PC-9 (cell line): ENCODE results near the gene SOAT2. TPM values are rescaled to one million over a fixed set of nuclear protein-coding genes. Genes with fewer than 3 reads are reported as not detected.

Experiments
- BruUV-seq: library from RNA; stranded (reverse); fragments of 400-500 nt; replicated peaks from 2 replicates; lab custom pipeline; 2021; lab: Mats Ljungman, UMichigan
- CTCF ChIA-PET: fragments of 300-600 bp; sonication (Branson Sonifier 250); formaldehyde crosslinking; loops from one replicate; lab custom pipeline; 2022; ENCODE audit warnings: antibody characterized with exemption; lab: Charles Lee
- POLR2A ChIA-PET: fragments of 300-600 bp; sonication (Branson Sonifier 250); formaldehyde crosslinking; loops from one replicate; lab custom pipeline; 2022; ENCODE audit warnings: antibody characterized with exemption; ENCODE audit not compliant: unreplicated experiment; lab: Charles Lee
- DNase-seq, 2 experiments: peaks; one replicate each; pipeline versions ENCODE4 v3.0.0 to v3.0.0-alpha.2; 2015 to 2022; ENCODE audit warnings: mixed read lengths in 1 of 2
- H2AFZ ChIP-seq: fragments of 200-600 bp; sonication (generic); 2 replicates; pipeline ENCODE4 v1.8.1; 2017; ENCODE audit warnings: antibody characterized with exemption
- H3F3A ChIP-seq: fragments of 200-600 bp; sonication (generic); 2 replicates; pipeline ENCODE4 v1.8.1; 2017; ENCODE audit warnings: antibody characterized with exemption, mild to moderate bottlenecking, low read depth; ENCODE audit not compliant: insufficient read depth
- H3K27ac ChIP-seq: fragments of 200-600 bp; sonication (generic); 2 replicates; pipeline ENCODE4 v1.6.1; 2016; ENCODE audit warnings: mixed run types
- H3K27me3 ChIP-seq: fragments of 200-600 bp; sonication (generic); 2 replicates; pipeline ENCODE4 v1.6.1; 2016; ENCODE audit warnings: low read depth, mixed run types; ENCODE audit not compliant: insufficient read depth
- H3K36me3 ChIP-seq: fragments of 200-600 bp; sonication (generic); 2 replicates; pipeline ENCODE4 v1.6.1; 2016; ENCODE audit warnings: low read depth, mixed run types
- H3K4me1 ChIP-seq: fragments of 200-600 bp; sonication (generic); replicated peaks from 2 replicates; pipeline ENCODE4 v1.6.1; 2016; ENCODE audit warnings: mixed run types; ENCODE audit not compliant: insufficient read depth
- H3K4me2 ChIP-seq: fragments of 200-600 bp; sonication (generic); 2 replicates; pipeline ENCODE4 v1.6.1; 2017; ENCODE audit warnings: mixed run types
- H3K4me3 ChIP-seq: fragments of 200-600 bp; sonication (generic); 2 replicates; pipeline ENCODE4 v1.6.1; 2016; ENCODE audit warnings: mixed run types
- H3K79me2 ChIP-seq: fragments of 200-600 bp; sonication (generic); 2 replicates; pipeline ENCODE4 v1.6.1; 2017; ENCODE audit warnings: low read depth, mixed run types
- H3K9me2 ChIP-seq: fragments of 200-600 bp; sonication (generic); 2 replicates; pipeline ENCODE4 v1.8.1; 2017; ENCODE audit warnings: mild to moderate bottlenecking; ENCODE audit not compliant: insufficient read depth
- H3K9me3 ChIP-seq: fragments of 200-600 bp; sonication (generic); 2 replicates; pipeline ENCODE4 v1.8.1; 2016; ENCODE audit warnings: low read depth; ENCODE audit not compliant: insufficient read depth
- H4K20me1 ChIP-seq: fragments of 200-600 bp; sonication (generic); 2 replicates; pipeline ENCODE4 v1.8.1; 2017; ENCODE audit not compliant: insufficient read depth
- CTCF ChIP-seq: fragments of 200-600 bp; sonication (generic); conservative IDR thresholded peaks from 2 replicates; pipeline ENCODE4 v1.6.1; 2017; ENCODE audit warnings: mixed run types, antibody characterized with exemption, mild to moderate bottlenecking, moderate library complexity
- EZH2 ChIP-seq: fragments of 200-600 bp; sonication (generic); IDR thresholded peaks from 2 replicates; pipeline ENCODE4 v1.8.0; 2017; ENCODE audit warnings: antibody characterized with exemption, low read depth
- intact Hi-C: fragments of 100-400 bp; cut with micrococcal nuclease; formaldehyde crosslinking; loops from one replicate; pipeline ENCODE4 v1.10.0; 2022; ENCODE audit not compliant: unreplicated experiment
- total RNA-seq: library from RNA; stranded (reverse); gene quantifications from 2 replicates; pipeline ENCODE4 v1.2.3, GENCODE V29; 2021

Gene SOAT2
- total RNA-seq, 1 experiment from 2014 or later: 0.79 TPM

- Histone ChIP-seq H3K4me3 (no peak overlapping the region), H3K79me2 (no peaks in the 10 kb centered on the region), H3K4me1 (peaks cover 20% of the 10 kb centered on the region), H3K27me3 (no peaks in the 10 kb centered on the region), H2AFZ (no peak overlapping the region), H3K27ac (no peak overlapping the region), H3K4me2 (no peak overlapping the region), H3K36me3 (no peaks in the 10 kb centered on the region), H3K9me3 (no peaks in the 10 kb centered on the region), H3K9me2 (no peaks in the 10 kb centered on the region), H3F3A (peaks cover 17% of the 10 kb centered on the region; the same call in 1 of the 2 replicates), H4K20me1 (no peaks in the 10 kb centered on the region)
- no peak for TF ChIP-seq EZH2
- TF ChIP-seq CTCF: no peak
- CTCF ChIA-PET: no interaction called here
- intact Hi-C loops: loop anchor here (10.0 kb wide), 3 partner anchors 115 to 445 kb away; partner anchors contain the start of genes ITGB7, NPFF and TARBP2
- peak in 1 of 2 experiments; percentile 29 for DNase-seq
- POLR2A ChIA-PET: interaction anchor here (0.6 kb wide), 1 partner anchor 156 kb away, joined by 4 read pairs; no protein-coding TSS in a partner anchor
- BruUV-seq: no TSS peak
These were observed 43.1 kb upstream of the SOAT2 start for GRCh38 chr12:53060064-53060720.

GRCh38 chr12:53060721-53061276 lies 42.5 kb upstream of the SOAT2 start:
- H3K27me3 ChIP-seq: no peaks in the 10 kb centered on the region
- POLR2A ChIA-PET: interaction anchor here (0.5 to 0.7 kb wide), 3 partner anchors 13 to 234 kb away, joined by 3 read pairs; partner anchors contain the start of gene PFDN5
- BruUV-seq: no TSS peak
- TF ChIP-seq CTCF: no peak
- TF ChIP-seq EZH2: no peak
- no peak overlapping the region for H3K27ac ChIP-seq
- intact Hi-C loops: loop anchor here (10.0 kb wide), 3 partner anchors 114 to 444 kb away; partner anchors contain the start of genes ITGB7, NPFF and TARBP2
- H2AFZ ChIP-seq: no peak overlapping the region
- H3F3A ChIP-seq: peaks cover 17% of the 10 kb centered on the region; the same call in 1 of the 2 replicates
- no peaks in the 10 kb centered on the region for H3K79me2 ChIP-seq
- DNase-seq: no peak
- H3K4me1 ChIP-seq: peaks cover 20% of the 10 kb centered on the region
- CTCF ChIA-PET: interaction anchor here (0.6 to 1.6 kb wide), 4 partner anchors 11 to 361 kb away, joined by 3 to 14 read pairs (median 6); partner anchors contain the start of gene AAAS
- no peaks in the 10 kb centered on the region for H3K9me3 ChIP-seq
- H4K20me1 ChIP-seq: no peaks in the 10 kb centered on the region
- H3K36me3 ChIP-seq: no peaks in the 10 kb centered on the region
- peak overlapping the region; percentile 66 for H3K4me2 ChIP-seq
- H3K9me2 ChIP-seq: no peaks in the 10 kb centered on the region
- no peak overlapping the region for H3K4me3 ChIP-seq

- no peaks in the 10 kb centered on the region for H3K79me2 ChIP-seq
- ChIA-PET POLR2A (interaction anchor here (0.5 to 0.7 kb wide), 7 partner anchors 14 to 818 kb away, joined by 3 read pairs; partner anchors contain the start of gene PFDN5), CTCF (interaction anchor here (0.6 to 1.6 kb wide), 7 partner anchors 8 to 979 kb away, joined by 3 to 14 read pairs (median 6); partner anchors contain the start of gene AAAS)
- H3K36me3 ChIP-seq: no peaks in the 10 kb centered on the region
- TF ChIP-seq EZH2: no peak
- peak; percentile 70; the same call in 1 of the 2 replicates for TF ChIP-seq CTCF
- peak overlapping the region; percentile 66 for H3K4me2 ChIP-seq
- peak; percentile 81 for DNase-seq
- H3K4me1 ChIP-seq: peaks cover 26% of the 10 kb centered on the region
- H2AFZ ChIP-seq: no peak overlapping the region
- intact Hi-C loops: loop anchor here (10.0 kb wide), 3 partner anchors 113 to 443 kb away; partner anchors contain the start of genes ITGB7, NPFF and TARBP2
- no peaks in the 10 kb centered on the region for H4K20me1 ChIP-seq
- no peaks in the 10 kb centered on the region for H3K27me3 ChIP-seq
- no TSS peak for BruUV-seq
- H3K9me2 ChIP-seq: no peaks in the 10 kb centered on the region
- no peak overlapping the region for H3K4me3 ChIP-seq
- peaks cover 12% of the 10 kb centered on the region; the same call in 1 of the 2 replicates for H3F3A ChIP-seq
- H3K9me3 ChIP-seq: no peaks in the 10 kb centered on the region
- H3K27ac ChIP-seq: no peak overlapping the region
These were observed 41.8 kb upstream of the SOAT2 start for GRCh38 chr12:53061404-53062010.
